Liver (tissue), 9 donors: ENCODE data around the gene ZNF273. TPM values are rescaled to one million over a fixed set of nuclear protein-coding genes. Genes with fewer than 3 reads are reported as not detected.

Source experiments
- DNase-seq: peaks from one replicate; pipeline ENCODE4 v3.0.0-alpha.2; 2017; ENCODE audit warnings: low spot score
- H3K27ac ChIP-seq, 2 donors: one replicate each; pipeline ENCODE4 v1.7.0; 2013; ENCODE audit warnings: inconsistent platforms in 2 of 2, low read length in 2 of 2, control low read depth in 1 of 2, low read depth in 1 of 2, mild to moderate bottlenecking in 1 of 2
- H3K27me3 ChIP-seq, 4 donors: one replicate each; pipeline versions ENCODE4 v1.6.1 to v1.7.0; 2013; ENCODE audit warnings: low read length in 3 of 4, inconsistent platforms in 1 of 4, mild to moderate bottlenecking in 1 of 4, moderate library complexity in 1 of 4; ENCODE audit not compliant: control insufficient read depth in 4 of 4, insufficient read depth in 4 of 4
- H3K36me3 ChIP-seq, 4 donors: one replicate each; pipeline versions ENCODE4 v1.6.1 to v1.7.0; 2013; ENCODE audit warnings: low read length in 3 of 4, mild to moderate bottlenecking in 3 of 4, low read depth in 1 of 4, moderate library complexity in 1 of 4; ENCODE audit not compliant: control insufficient read depth in 4 of 4, insufficient read depth in 3 of 4
- H3K4me1 ChIP-seq, 4 donors: one replicate each; pipeline versions ENCODE4 v1.6.1 to v1.7.0; 2013; ENCODE audit warnings: low read length in 3 of 4, mild to moderate bottlenecking in 3 of 4, moderate library complexity in 1 of 4; ENCODE audit not compliant: control insufficient read depth in 4 of 4, insufficient read depth in 4 of 4
- H3K4me3 ChIP-seq, 3 donors: one replicate each; pipeline versions ENCODE4 v1.6.1 to v1.7.0; 2013; ENCODE audit warnings: low read length in 3 of 3, control low read depth in 1 of 3, low read depth in 1 of 3, mild to moderate bottlenecking in 1 of 3
- H3K9ac ChIP-seq, 2 donors: one replicate each; pipeline ENCODE4 v1.7.0; 2013; ENCODE audit warnings: low read length in 2 of 2, mild to moderate bottlenecking in 2 of 2, moderate library complexity in 2 of 2, control low read depth in 1 of 2, low read depth in 1 of 2
- H3K9me3 ChIP-seq, 4 donors: one replicate each; pipeline versions ENCODE4 v1.6.1 to v1.7.0; 2013; ENCODE audit warnings: low read length in 3 of 4; ENCODE audit not compliant: control insufficient read depth in 4 of 4
- EGR1 ChIP-seq, 2 donors: IDR thresholded peaks; 2 replicates each; pipeline ENCODE4 v1.6.1; 2016 to 2018; ENCODE audit warnings: antibody characterized with exemption in 2 of 2, low read depth in 2 of 2
- FOXA1 ChIP-seq: IDR thresholded peaks from 2 replicates; pipeline ENCODE4 v1.6.1; 2016; ENCODE audit warnings: antibody characterized with exemption
- FOXA2 ChIP-seq: IDR thresholded peaks from 2 replicates; pipeline ENCODE4 v1.6.1; 2016; ENCODE audit warnings: antibody characterized with exemption
- GABPA ChIP-seq, 2 donors: IDR thresholded peaks in 1 of 2; conservative IDR thresholded peaks in 1 of 2; 2 replicates each; pipeline ENCODE4 v1.6.1; 2016; ENCODE audit warnings: antibody characterized with exemption in 2 of 2, mild to moderate bottlenecking in 1 of 2, moderate library complexity in 1 of 2
- HNF4A ChIP-seq, 2 donors: conservative IDR thresholded peaks; 2 replicates each; pipeline ENCODE4 v1.6.1; 2016; ENCODE audit warnings: antibody characterized with exemption in 2 of 2, mild to moderate bottlenecking in 2 of 2
- HNF4G ChIP-seq: IDR thresholded peaks from 2 replicates; pipeline ENCODE4 v1.6.1; 2016; ENCODE audit warnings: antibody characterized with exemption
- JUND ChIP-seq, 2 donors: IDR thresholded peaks; 2 replicates each; pipeline ENCODE4 v1.6.1; 2016; ENCODE audit warnings: antibody characterized with exemption in 2 of 2
- NR2F2 ChIP-seq: IDR thresholded peaks from 2 replicates; pipeline ENCODE4 v1.6.1; 2016; ENCODE audit warnings: antibody characterized with exemption
- RAD21 ChIP-seq, 2 donors: IDR thresholded peaks; 2 replicates each; pipeline ENCODE4 v1.6.1; 2016; ENCODE audit warnings: antibody characterized with exemption in 2 of 2, mild to moderate bottlenecking in 2 of 2
- RXRA ChIP-seq, 2 donors: IDR thresholded peaks; 2 replicates each; pipeline ENCODE4 v1.6.1; 2017 to 2018; ENCODE audit warnings: antibody characterized with exemption in 2 of 2, mild to moderate bottlenecking in 1 of 2
- SP1 ChIP-seq: IDR thresholded peaks from 2 replicates; pipeline ENCODE4 v1.6.1; 2018; ENCODE audit warnings: antibody characterized with exemption, mild to moderate bottlenecking
- TAF1 ChIP-seq: conservative IDR thresholded peaks from 2 replicates; pipeline ENCODE4 v1.6.1; 2016; ENCODE audit warnings: antibody characterized with exemption, mild to moderate bottlenecking
- WGBS: extraction: QIAGEN DNeasy Blood & Tissue Kit; methylation state at CpG from one replicate; pipeline ENCODE4 v1.1.7; 2013; 5-methylcytosine and 5-hydroxymethylcytosine counted together
- polyA plus RNA-seq, 2 donors: library from polyadenylated mRNA; stranded (reverse) in 1 of 2; unstranded in 1 of 2; fragments of 200-250 nt in 1 of 2; fragments of >200 nt in 1 of 2; fragmentation: Nextera tagmentation in 1 of 2; extraction: Ambion mirVana in 1 of 2; gene quantifications; one replicate each; pipeline versions ENCODE4 v1.2.1 to v1.2.3, GENCODE V29; 2013 to 2015
- total RNA-seq, 2 donors: library from RNA; depleted of rRNA; stranded (reverse); fragments of >200 nt; gene quantifications; one replicate each; pipeline ENCODE4 v1.2.3, GENCODE V29; 2014
- TF ChIP-seq, protein P1 (sequence below): fragments of 150-350 bp; IDR thresholded peaks from 2 replicates; pipeline ENCODE4 v1.5.1; 2017; ENCODE audit warnings: improper control_type of control experiment, low read depth, low read length; ENCODE audit not compliant: missing input control
- TF ChIP-seq, protein P2 (sequence below): IDR thresholded peaks from 2 replicates; pipeline ENCODE4 v1.6.1; 2016; ENCODE audit warnings: antibody characterized with exemption
- TF ChIP-seq, protein P3 (sequence below): IDR thresholded peaks from 2 replicates; pipeline ENCODE4 v1.6.1; 2016; ENCODE audit warnings: antibody characterized with exemption
- TF ChIP-seq, protein P4 (sequence below): IDR thresholded peaks from 2 replicates; pipeline ENCODE4 v1.6.1; 2016; ENCODE audit warnings: antibody characterized with exemption, mild to moderate bottlenecking
- TF ChIP-seq, protein P5 (sequence below): IDR thresholded peaks from 2 replicates; pipeline ENCODE4 v1.6.1; 2016; ENCODE audit warnings: antibody characterized with exemption
- donor health status: healthy.
- donor health status: healthy.
- donor health status: healthy.
- donor health status: healthy.
- donor health status: healthy.

Gene ZNF273
- total and polyA plus RNA-seq, 4 donors: 0.43 to 14.9 (median 0.73) TPM

DNA sequence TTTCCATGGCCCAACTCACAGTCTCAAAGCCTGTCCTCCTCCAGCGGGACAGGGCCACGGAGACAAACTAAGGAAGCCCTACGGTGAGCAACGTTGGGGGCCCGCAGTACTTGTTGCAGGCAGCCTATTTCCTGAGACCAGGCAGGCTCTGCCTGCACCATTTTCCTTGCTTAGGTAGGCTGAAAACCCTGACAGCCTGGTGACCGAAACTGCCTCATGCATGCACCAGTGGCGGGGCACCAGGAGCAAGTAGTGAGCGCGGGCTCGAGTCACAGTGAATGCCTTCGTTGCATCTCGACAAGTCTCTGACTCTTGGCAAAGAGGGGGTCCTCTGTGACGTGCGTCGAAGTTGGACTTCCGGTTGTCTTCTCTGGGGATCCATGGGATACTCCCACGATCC is 23.3 kb upstream of the ZNF273 start:
- peaks cover 0 to 1% (median 0%) of the 10 kb centered on the region in 4 donors for H3K27me3 ChIP-seq
- TF ChIP-seq HNF4A (conservative IDR thresholded peaks at IDR 0.05): no peak
- TF ChIP-seq SP1: no peak
- no peak for TF ChIP-seq GABPA (IDR thresholded peaks at IDR 0.05 in 1 of 2, conservative IDR thresholded peaks at IDR 0.05 in 1 of 2)
- TF ChIP-seq, protein P1, sequence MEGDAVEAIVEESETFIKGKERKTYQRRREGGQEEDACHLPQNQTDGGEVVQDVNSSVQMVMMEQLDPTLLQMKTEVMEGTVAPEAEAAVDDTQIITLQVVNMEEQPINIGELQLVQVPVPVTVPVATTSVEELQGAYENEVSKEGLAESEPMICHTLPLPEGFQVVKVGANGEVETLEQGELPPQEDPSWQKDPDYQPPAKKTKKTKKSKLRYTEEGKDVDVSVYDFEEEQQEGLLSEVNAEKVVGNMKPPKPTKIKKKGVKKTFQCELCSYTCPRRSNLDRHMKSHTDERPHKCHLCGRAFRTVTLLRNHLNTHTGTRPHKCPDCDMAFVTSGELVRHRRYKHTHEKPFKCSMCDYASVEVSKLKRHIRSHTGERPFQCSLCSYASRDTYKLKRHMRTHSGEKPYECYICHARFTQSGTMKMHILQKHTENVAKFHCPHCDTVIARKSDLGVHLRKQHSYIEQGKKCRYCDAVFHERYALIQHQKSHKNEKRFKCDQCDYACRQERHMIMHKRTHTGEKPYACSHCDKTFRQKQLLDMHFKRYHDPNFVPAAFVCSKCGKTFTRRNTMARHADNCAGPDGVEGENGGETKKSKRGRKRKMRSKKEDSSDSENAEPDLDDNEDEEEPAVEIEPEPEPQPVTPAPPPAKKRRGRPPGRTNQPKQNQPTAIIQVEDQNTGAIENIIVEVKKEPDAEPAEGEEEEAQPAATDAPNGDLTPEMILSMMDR: no peak
- TF ChIP-seq FOXA2: no peak
- no peak for TF ChIP-seq NR2F2
- TF ChIP-seq, protein P2, sequence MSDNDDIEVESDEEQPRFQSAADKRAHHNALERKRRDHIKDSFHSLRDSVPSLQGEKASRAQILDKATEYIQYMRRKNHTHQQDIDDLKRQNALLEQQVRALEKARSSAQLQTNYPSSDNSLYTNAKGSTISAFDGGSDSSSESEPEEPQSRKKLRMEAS: no peak
- TF ChIP-seq JUND (IDR thresholded peaks at IDR 0.05): no peak
- TF ChIP-seq, protein P3, sequence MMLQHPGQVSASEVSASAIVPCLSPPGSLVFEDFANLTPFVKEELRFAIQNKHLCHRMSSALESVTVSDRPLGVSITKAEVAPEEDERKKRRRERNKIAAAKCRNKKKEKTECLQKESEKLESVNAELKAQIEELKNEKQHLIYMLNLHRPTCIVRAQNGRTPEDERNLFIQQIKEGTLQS: no peak
- no peak for TF ChIP-seq HNF4G
- no peak for TF ChIP-seq RAD21 (IDR thresholded peaks at IDR 0.05)
- no peak for TF ChIP-seq EGR1 (IDR thresholded peaks at IDR 0.05; ENCODE audit: low read depth in 2 of 2)
- no peak for TF ChIP-seq RXRA (IDR thresholded peaks at IDR 0.05)
- TF ChIP-seq, protein P4, sequence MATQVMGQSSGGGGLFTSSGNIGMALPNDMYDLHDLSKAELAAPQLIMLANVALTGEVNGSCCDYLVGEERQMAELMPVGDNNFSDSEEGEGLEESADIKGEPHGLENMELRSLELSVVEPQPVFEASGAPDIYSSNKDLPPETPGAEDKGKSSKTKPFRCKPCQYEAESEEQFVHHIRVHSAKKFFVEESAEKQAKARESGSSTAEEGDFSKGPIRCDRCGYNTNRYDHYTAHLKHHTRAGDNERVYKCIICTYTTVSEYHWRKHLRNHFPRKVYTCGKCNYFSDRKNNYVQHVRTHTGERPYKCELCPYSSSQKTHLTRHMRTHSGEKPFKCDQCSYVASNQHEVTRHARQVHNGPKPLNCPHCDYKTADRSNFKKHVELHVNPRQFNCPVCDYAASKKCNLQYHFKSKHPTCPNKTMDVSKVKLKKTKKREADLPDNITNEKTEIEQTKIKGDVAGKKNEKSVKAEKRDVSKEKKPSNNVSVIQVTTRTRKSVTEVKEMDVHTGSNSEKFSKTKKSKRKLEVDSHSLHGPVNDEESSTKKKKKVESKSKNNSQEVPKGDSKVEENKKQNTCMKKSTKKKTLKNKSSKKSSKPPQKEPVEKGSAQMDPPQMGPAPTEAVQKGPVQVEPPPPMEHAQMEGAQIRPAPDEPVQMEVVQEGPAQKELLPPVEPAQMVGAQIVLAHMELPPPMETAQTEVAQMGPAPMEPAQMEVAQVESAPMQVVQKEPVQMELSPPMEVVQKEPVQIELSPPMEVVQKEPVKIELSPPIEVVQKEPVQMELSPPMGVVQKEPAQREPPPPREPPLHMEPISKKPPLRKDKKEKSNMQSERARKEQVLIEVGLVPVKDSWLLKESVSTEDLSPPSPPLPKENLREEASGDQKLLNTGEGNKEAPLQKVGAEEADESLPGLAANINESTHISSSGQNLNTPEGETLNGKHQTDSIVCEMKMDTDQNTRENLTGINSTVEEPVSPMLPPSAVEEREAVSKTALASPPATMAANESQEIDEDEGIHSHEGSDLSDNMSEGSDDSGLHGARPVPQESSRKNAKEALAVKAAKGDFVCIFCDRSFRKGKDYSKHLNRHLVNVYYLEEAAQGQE: no peak
- TF ChIP-seq FOXA1: no peak
- TF ChIP-seq, protein P5, sequence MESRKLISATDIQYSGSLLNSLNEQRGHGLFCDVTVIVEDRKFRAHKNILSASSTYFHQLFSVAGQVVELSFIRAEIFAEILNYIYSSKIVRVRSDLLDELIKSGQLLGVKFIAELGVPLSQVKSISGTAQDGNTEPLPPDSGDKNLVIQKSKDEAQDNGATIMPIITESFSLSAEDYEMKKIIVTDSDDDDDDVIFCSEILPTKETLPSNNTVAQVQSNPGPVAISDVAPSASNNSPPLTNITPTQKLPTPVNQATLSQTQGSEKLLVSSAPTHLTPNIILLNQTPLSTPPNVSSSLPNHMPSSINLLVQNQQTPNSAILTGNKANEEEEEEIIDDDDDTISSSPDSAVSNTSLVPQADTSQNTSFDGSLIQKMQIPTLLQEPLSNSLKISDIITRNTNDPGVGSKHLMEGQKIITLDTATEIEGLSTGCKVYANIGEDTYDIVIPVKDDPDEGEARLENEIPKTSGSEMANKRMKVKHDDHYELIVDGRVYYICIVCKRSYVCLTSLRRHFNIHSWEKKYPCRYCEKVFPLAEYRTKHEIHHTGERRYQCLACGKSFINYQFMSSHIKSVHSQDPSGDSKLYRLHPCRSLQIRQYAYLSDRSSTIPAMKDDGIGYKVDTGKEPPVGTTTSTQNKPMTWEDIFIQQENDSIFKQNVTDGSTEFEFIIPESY: no peak
- TF ChIP-seq TAF1: no peak
- DNase-seq: peak; percentile 30
- H3K9me3 ChIP-seq: peaks cover 6 to 21% (median 14%) of the 10 kb centered on the region in 4 donors
- H3K4me3 ChIP-seq: no peak overlapping the region
- no peak overlapping the region for H3K9ac ChIP-seq
- no peaks in the 10 kb centered on the region for H3K36me3 ChIP-seq
- WGBS: 91% methylated on average over 17 of the region's 17 CpGs
- no peaks in the 10 kb centered on the region for H3K4me1 ChIP-seq
- H3K27ac ChIP-seq: no peak overlapping the region
